H9 (cell line): ENCODE measurements around the gene SLC30A3. TPM values are rescaled to one million over a fixed set of nuclear protein-coding genes. Genes with fewer than 3 reads are reported as not detected.

ENCODE experiments used
- DNase-seq: peaks from one replicate; pipeline ENCODE4 v3.0.0-alpha.2; 2017
- H2AFZ ChIP-seq: one replicate; pipeline ENCODE4 v1.6.1; 2013; ENCODE audit warnings: mild to moderate bottlenecking, low read length, control low read depth, moderate library complexity
- H2AK5ac ChIP-seq: 2 replicates; pipeline ENCODE4 v1.6.1; 2013; ENCODE audit warnings: low read length, control low read depth, mixed read lengths; ENCODE audit not compliant: insufficient read length
- H2BK120ac ChIP-seq: one replicate; pipeline ENCODE4 v1.6.1; 2013; ENCODE audit warnings: low read depth, mild to moderate bottlenecking, low read length, control low read depth, inconsistent platforms; ENCODE audit not compliant: poor library complexity, severe bottlenecking
- H2BK12ac ChIP-seq: 2 replicates; pipeline ENCODE4 v1.6.1; 2013; ENCODE audit warnings: low read length, control low read depth, mixed read lengths, low read depth; ENCODE audit not compliant: insufficient read length
- H2BK15ac ChIP-seq: 2 replicates; pipeline ENCODE4 v1.6.1; 2013; ENCODE audit warnings: low read depth, low read length, control low read depth
- H2BK20ac ChIP-seq: one replicate; pipeline ENCODE4 v1.6.1; 2013; ENCODE audit warnings: low read depth, mild to moderate bottlenecking, low read length, control low read depth, inconsistent platforms; ENCODE audit not compliant: poor library complexity, severe bottlenecking
- H2BK5ac ChIP-seq: 2 replicates; pipeline ENCODE4 v1.6.1; 2013; ENCODE audit warnings: low read length, control low read depth, mixed read lengths; ENCODE audit not compliant: insufficient read length
- H3K14ac ChIP-seq: 2 replicates; pipeline ENCODE4 v1.6.1; 2013; ENCODE audit warnings: low read length, control low read depth; ENCODE audit not compliant: insufficient read depth
- H3K18ac ChIP-seq: 2 replicates; pipeline ENCODE4 v1.6.1; 2013; ENCODE audit warnings: low read depth, mild to moderate bottlenecking, mixed read lengths, low read length, control low read depth; ENCODE audit not compliant: insufficient read length
- H3K23ac ChIP-seq: 2 replicates; pipeline ENCODE4 v1.6.1; 2013; ENCODE audit warnings: low read length, control low read depth, mixed read lengths, low read depth; ENCODE audit not compliant: insufficient read length
- H3K23me2 ChIP-seq: 2 replicates; pipeline ENCODE4 v1.6.1; 2013; ENCODE audit warnings: low read depth, mild to moderate bottlenecking, mixed read lengths, low read length, control low read depth; ENCODE audit not compliant: insufficient read length, poor library complexity, severe bottlenecking
- H3K27ac ChIP-seq: 2 replicates; pipeline ENCODE4 v1.5.1; 2013; ENCODE audit warnings: low read length, control low read depth, mixed read lengths, low read depth; ENCODE audit not compliant: insufficient read length
- H3K27me3 ChIP-seq: 2 replicates; pipeline ENCODE4 v1.6.1; 2013; ENCODE audit warnings: low read length, control low read depth, inconsistent platforms; ENCODE audit not compliant: insufficient read depth
- H3K4ac ChIP-seq: 2 replicates; pipeline ENCODE4 v1.6.1; 2013; ENCODE audit warnings: low read depth, mild to moderate bottlenecking, control low read depth, inconsistent platforms, low read length, moderate library complexity
- H3K4me1 ChIP-seq: 2 replicates; pipeline ENCODE4 v1.6.1; 2013; ENCODE audit warnings: low read length, control low read depth, inconsistent platforms; ENCODE audit not compliant: insufficient read depth
- H3K4me2 ChIP-seq: 2 replicates; pipeline ENCODE4 v1.6.1; 2013; ENCODE audit warnings: low read length, control low read depth, mixed read lengths; ENCODE audit not compliant: insufficient read length, insufficient read depth
- H3K56ac ChIP-seq: 2 replicates; pipeline ENCODE4 v1.6.1; 2013; ENCODE audit warnings: low read depth, mild to moderate bottlenecking, mixed read lengths, low read length, control low read depth; ENCODE audit not compliant: insufficient read length
- H3K79me1 ChIP-seq: 2 replicates; pipeline ENCODE4 v1.6.1; 2013; ENCODE audit warnings: low read depth, mild to moderate bottlenecking, moderate library complexity, low read length, control low read depth, inconsistent platforms; ENCODE audit not compliant: insufficient read depth, poor library complexity, severe bottlenecking
- H3K79me2 ChIP-seq: 2 replicates; pipeline ENCODE4 v1.6.1; 2013; ENCODE audit warnings: low read length, control low read depth, inconsistent platforms; ENCODE audit not compliant: insufficient read depth
- H3K9ac ChIP-seq: 2 replicates; pipeline ENCODE4 v1.6.1; 2013; ENCODE audit warnings: low read length, control low read depth, mixed read lengths; ENCODE audit not compliant: insufficient read length; ENCODE audit errors: extremely low read depth
- H3K9me3 ChIP-seq: one replicate; pipeline ENCODE4 v1.6.1; 2013; ENCODE audit warnings: low read depth, low read length, inconsistent platforms; ENCODE audit not compliant: control insufficient read depth
- H3T11ph ChIP-seq: one replicate; pipeline ENCODE4 v1.6.1; 2013; ENCODE audit warnings: mild to moderate bottlenecking, low read length, control low read depth, inconsistent platforms
- H4K20me1 ChIP-seq: one replicate; pipeline ENCODE4 v1.6.1; 2013; ENCODE audit not compliant: control insufficient read depth, insufficient read length, insufficient read depth
- H4K5ac ChIP-seq: 2 replicates; pipeline ENCODE4 v1.6.1; 2013; ENCODE audit warnings: low read depth, mild to moderate bottlenecking, mixed read lengths, low read length, control low read depth; ENCODE audit not compliant: insufficient read length
- H4K8ac ChIP-seq: replicated peaks from 2 replicates; pipeline ENCODE4 v1.6.1; 2013; ENCODE audit warnings: low read length, control low read depth, mixed read lengths, low read depth; ENCODE audit not compliant: insufficient read length
- H4K91ac ChIP-seq: 2 replicates; pipeline ENCODE4 v1.6.1; 2013; ENCODE audit warnings: low read depth, mild to moderate bottlenecking, moderate library complexity, mixed read lengths, low read length, control low read depth; ENCODE audit not compliant: insufficient read length
- H3K27ac Mint-ChIP-seq, 3 experiments: 2 replicates in 2 of 3; 3 replicates in 1 of 3; pipeline ENCODE4 v1.8.0; 2020 to 2021; ENCODE audit warnings: mixed read lengths in 3 of 3, mild to moderate bottlenecking in 1 of 3, moderate library complexity in 1 of 3
- H3K27me3 Mint-ChIP-seq: 2 replicates; pipeline ENCODE4 v1.8.0; 2021; ENCODE audit warnings: low read depth, mild to moderate bottlenecking, moderate library complexity, mixed read lengths
- H3K36me3 Mint-ChIP-seq, 3 experiments: 2 replicates in 2 of 3; 3 replicates in 1 of 3; pipeline ENCODE4 v1.8.0; 2020 to 2021; ENCODE audit warnings: low read depth in 3 of 3, mixed read lengths in 3 of 3; ENCODE audit not compliant: insufficient read depth in 1 of 3
- H3K4me1 Mint-ChIP-seq, 2 experiments: 2 replicates each; pipeline ENCODE4 v1.8.0; 2020; ENCODE audit warnings: mixed read lengths in 2 of 2
- H3K4me3 Mint-ChIP-seq, 2 experiments: 2 replicates in 1 of 2; 3 replicates in 1 of 2; pipeline ENCODE4 v1.8.0; 2020 to 2021; ENCODE audit warnings: mild to moderate bottlenecking in 2 of 2, mixed read lengths in 2 of 2, moderate library complexity in 1 of 2
- H3K9me3 Mint-ChIP-seq, 2 experiments: 2 replicates in 1 of 2; 3 replicates in 1 of 2; pipeline ENCODE4 v1.8.0; 2020; ENCODE audit warnings: mild to moderate bottlenecking in 2 of 2, mixed read lengths in 2 of 2, moderate library complexity in 1 of 2
- CTCF ChIP-seq: fragments of 200-600 bp; sonication (generic); conservative IDR thresholded peaks from 3 replicates; pipeline ENCODE4 v1.8.0; 2021; ENCODE audit warnings: antibody characterized with exemption, mild to moderate bottlenecking
- WGBS: extraction: QIAGEN DNeasy Blood & Tissue Kit; methylation state at CpG from one replicate; pipeline ENCODE4 v1.1.7; 2013; ENCODE audit warnings: missing lambda C conversion rate, low lambda C conversion rate, mixed read lengths; ENCODE audit not compliant: insufficient read length; ENCODE audit errors: extremely low coverage; 5-methylcytosine and 5-hydroxymethylcytosine counted together
- total RNA-seq: library from RNA; stranded (reverse); gene quantifications from 2 replicates; pipeline ENCODE4 v1.2.1, GENCODE V29; 2021

The SLC30A3 gene
- total RNA-seq, 1 experiment from 2014 or later: 2.5 TPM

GRCh38 chr2:27237341-27237945 is 25.4 kb downstream of the SLC30A3 start:
- no peaks in the 10 kb centered on the region for H3K9me3 Mint-ChIP-seq
- WGBS: no CpG with 5 or more reads among the region's 15 CpGs
- no peaks in the 10 kb centered on the region for H3K4me1 ChIP-seq

More at GRCh38 chr2:27237341-27237945, 25.4 kb downstream of the SLC30A3 start:
- Histone ChIP-seq H3K27ac (no peak overlapping the region), H3K18ac (no peak overlapping the region), H3K56ac (no peak overlapping the region), H2AFZ (no peak overlapping the region), H2BK12ac (no peak overlapping the region), H3K23ac (no peak overlapping the region), H3K4me2 (no peak overlapping the region), H2BK120ac (no peak overlapping the region), H4K91ac (no peak overlapping the region), H3K79me1 (no peaks in the 10 kb centered on the region), H3T11ph (no peak overlapping the region), H4K20me1 (peaks cover 2% of the 10 kb centered on the region), H3K79me2 (no peaks in the 10 kb centered on the region), H4K8ac (no peak overlapping the region), H2BK15ac (no peak overlapping the region), H3K23me2 (no peaks in the 10 kb centered on the region), H3K4ac (no peak overlapping the region), H2BK20ac (no peak overlapping the region), H3K9ac (no peak overlapping the region), H3K14ac (no peak overlapping the region), H2BK5ac (no peak overlapping the region), H2AK5ac (no peak overlapping the region), H4K5ac (no peak overlapping the region), H3K9me3 (no peaks in the 10 kb centered on the region), H3K27me3 (no peaks in the 10 kb centered on the region)
- DNase-seq: no peak
- TF ChIP-seq CTCF: no peak
- Mint-ChIP-seq H3K27ac (no peak overlapping the region; a peak in 1 of 7 replicates), H3K36me3 (peaks cover 63 to 100% (median 99%) of the 10 kb centered on the region in 3 experiments), H3K4me3 (no peak overlapping the region; a peak in 1 of 5 replicates), H3K4me1 (no peaks in the 10 kb centered on the region), H3K27me3 (no peaks in the 10 kb centered on the region)
